ENCODE results near the gene PPP2R5E. TPM values are rescaled to one million over a fixed set of nuclear protein-coding genes. Genes with fewer than 3 reads are reported as not detected.
A peak's percentile ranks its signal among the peaks of the same experiment; 100 is the strongest.

The PPP2R5E gene
- total and polyA plus RNA-seq, 10 of the 15 experiments (the other 5 are each of a cell fraction or from before 2014, with no cell fraction given), result 11.4 to 56.2 (median 22.7) TPM

DNA sequence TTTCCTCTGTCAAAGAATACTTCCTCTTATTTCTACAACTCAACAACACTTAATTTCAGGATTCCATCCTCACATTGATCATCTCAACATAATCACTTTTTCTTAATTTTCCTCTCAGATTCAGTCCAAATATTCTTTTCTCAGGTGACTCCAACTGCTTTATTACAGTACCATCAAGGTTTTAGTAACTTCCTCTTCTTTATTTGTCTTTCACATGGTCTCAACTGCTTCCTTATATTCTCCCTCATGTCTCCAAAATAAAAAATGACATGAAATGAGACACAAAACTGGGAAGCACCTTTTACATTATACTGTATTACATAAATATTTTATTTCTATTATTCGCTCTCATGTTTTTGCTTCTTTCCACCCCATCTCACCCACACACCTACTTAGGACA lies 55.5 kb downstream of the PPP2R5E start:
- Histone ChIP-seq H3K4me3 (no peak overlapping the region), H3K4me2 (ENCODE audit: control insufficient read depth, insufficient read depth) (no peak overlapping the region), H3K9ac (ENCODE audit: control insufficient read depth, insufficient read depth, low read length) (no peak overlapping the region), H3K27me3 (replicated peaks in 1 of 2; ENCODE audit: control insufficient read depth in 2 of 2, insufficient read depth in 2 of 2, low read length in 1 of 2) (no peaks in the 10 kb centered on the region), H4K20me1 (ENCODE audit: control insufficient read depth, insufficient read depth) (no peaks in the 10 kb centered on the region), H3K79me2 (ENCODE audit: control insufficient read depth, insufficient read depth, low read length) (peaks cover 80% of the 10 kb centered on the region), H2AFZ (ENCODE audit: control insufficient read depth, low read depth, low read length) (no peak overlapping the region), H3K4me1 (ENCODE audit: control insufficient read depth, insufficient read depth, low read length) (peaks cover 7% of the 10 kb centered on the region; the same call in 1 of the 2 replicates), H3K36me3 (ENCODE audit: control insufficient read depth in 2 of 2, insufficient read depth in 2 of 2, low read length in 1 of 2) (peaks cover 0 to 2% of the 10 kb centered on the region in 2 experiments; a peak in 2 of 4 replicates), H3K9me3 (replicated peaks; ENCODE audit: control insufficient read depth, insufficient read depth, low read length) (no peaks in the 10 kb centered on the region; the same call in 2 of the 3 replicates), H3K27ac (ENCODE audit: control insufficient read depth, insufficient read depth) (no peak overlapping the region)
- in situ Hi-C loops (cut with MboI), result no loop called here
- ChIA-PET CTCF (interaction anchor here (1.1 to 1.5 kb wide), 2 partner anchors 8 to 13 kb away, joined by 3 read pairs; no protein-coding TSS in a partner anchor), POLR2A (interaction anchor here (1.1 kb wide), 1 partner anchor 154 kb away, joined by 3 read pairs; the partner anchor contains the start of gene WDR89), SMC1A (ENCODE audit: uncharacterized antibody, unreplicated experiment) (interaction anchor here (0.5 to 3.2 kb wide), 7 partner anchors 9 to 56 kb away, joined by 3 to 9 read pairs (median 5); no protein-coding TSS in a partner anchor), RAD21 (ENCODE audit: unreplicated experiment) (interaction anchor here (1.0 to 2.3 kb wide), 3 partner anchors 10 to 55 kb away, joined by 3 to 8 read pairs (median 3); partner anchors contain the start of gene PPP2R5E)
- WGBS (ENCODE audit: insufficient coverage, insufficient replicate concordance, low lambda C conversion rate, missing lambda C conversion rate), result 100% methylated on average over 1 of the region's 1 CpG
- intact Hi-C loops (cut with micrococcal nuclease; ENCODE audit: unreplicated experiment), result no loop called here
- TF ChIP-seq IKZF2 (IDR thresholded peaks at IDR 0.05) (no peak), MYC (IDR thresholded peaks at IDR 0.05; ENCODE audit: insufficient read depth, insufficient read length, insufficient replicate concordance, low read length, severe bottlenecking) (no peak), WRNIP1 (IDR thresholded peaks at IDR 0.05; ENCODE audit: borderline replicate concordance, low read depth, low read length) (no peak), SIN3A (IDR thresholded peaks at IDR 0.05; ENCODE audit: low read depth, low read length) (no peak), NR2C2 (IDR thresholded peaks at IDR 0.05; ENCODE audit: borderline replicate concordance, control insufficient read depth, insufficient read length, low read depth) (no peak), HDGF (IDR thresholded peaks at IDR 0.05) (no peak), ZNF274 (IDR thresholded peaks at IDR 0.05; ENCODE audit: insufficient read depth, insufficient read length) (no peak)
- no peak for FAIRE-seq
- DNase-seq (ENCODE audit: low read depth, low spot score), result no peak
- no peak for ATAC-seq
- BruUV-seq (replicated peaks), result no TSS peak

- Histone ChIP-seq H4K20me1 (ENCODE audit: control insufficient read depth, insufficient read depth) (no peaks in the 10 kb centered on the region), H3K27ac (ENCODE audit: control insufficient read depth, insufficient read depth) (no peak overlapping the region), H3K4me1 (ENCODE audit: control insufficient read depth, insufficient read depth, low read length) (peaks cover 7% of the 10 kb centered on the region; the same call in 1 of the 2 replicates), H3K27me3 (replicated peaks in 1 of 2; ENCODE audit: control insufficient read depth in 2 of 2, insufficient read depth in 2 of 2, low read length in 1 of 2) (no peaks in the 10 kb centered on the region), H3K4me2 (ENCODE audit: control insufficient read depth, insufficient read depth) (no peak overlapping the region), H3K9ac (ENCODE audit: control insufficient read depth, insufficient read depth, low read length) (no peak overlapping the region), H3K4me3 (no peak overlapping the region), H3K36me3 (ENCODE audit: control insufficient read depth in 2 of 2, insufficient read depth in 2 of 2, low read length in 1 of 2) (peaks cover 0 to 2% of the 10 kb centered on the region in 2 experiments; a peak in 2 of 4 replicates), H3K9me3 (replicated peaks; ENCODE audit: control insufficient read depth, insufficient read depth, low read length) (no peaks in the 10 kb centered on the region; the same call in 2 of the 3 replicates), H3K79me2 (ENCODE audit: control insufficient read depth, insufficient read depth, low read length) (peaks cover 83% of the 10 kb centered on the region), H2AFZ (ENCODE audit: control insufficient read depth, low read depth, low read length) (no peak overlapping the region)
- in situ Hi-C loops (cut with MboI), result no loop called here
- ATAC-seq (peak; percentile 13), FAIRE-seq (no peak), DNase-seq (ENCODE audit: low read depth, low spot score) (no peak)
- no TSS peak for BruUV-seq (replicated peaks)
- ChIA-PET SMC1A (ENCODE audit: uncharacterized antibody, unreplicated experiment) (interaction anchor here (0.8 to 3.2 kb wide), 9 partner anchors 9 to 283 kb away, joined by 3 to 9 read pairs (median 5); no protein-coding TSS in a partner anchor), RAD21 (ENCODE audit: unreplicated experiment) (interaction anchor here (0.7 to 2.3 kb wide), 6 partner anchors 9 to 165 kb away, joined by 3 to 8 read pairs (median 3); partner anchors contain the start of gene PPP2R5E), CTCF (interaction anchor here (1.3 to 1.5 kb wide), 2 partner anchors 11 to 12 kb away, joined by 3 read pairs; no protein-coding TSS in a partner anchor), POLR2A (interaction anchor here (0.7 kb wide), 1 partner anchor 10 kb away, joined by 3 read pairs; no protein-coding TSS in a partner anchor)
- intact Hi-C loops (cut with micrococcal nuclease; ENCODE audit: unreplicated experiment), result no loop called here
- TF ChIP-seq FOXK2 (IDR thresholded peaks at IDR 0.05), result no peak
- TF ChIP-seq CBX3 (IDR thresholded peaks at IDR 0.05; ENCODE audit: borderline replicate concordance, low read depth), result no peak
- no peak for TF ChIP-seq SKIL (IDR thresholded peaks at IDR 0.05; ENCODE audit: low read depth, poor library complexity, severe bottlenecking)
- TF ChIP-seq ATF7 (IDR thresholded peaks at IDR 0.05; ENCODE audit: low read depth), result no peak
Observed at GRCh38 chr14:63486738-63487137, 56.4 kb downstream of the PPP2R5E start.

Data from GM12878 (cell line).